GM19452 (cell line): ENCODE data around the gene JSRP1.
"Not testable (repeated sequence)": the region's sequence is repeated elsewhere in the genome, so short reads cannot be mapped to it uniquely, and the experiment has no call there.

Experiments
- ATAC-seq: cut with Tn5 transposase; IDR thresholded peaks from one replicate; pipeline ENCODE4 v1.9.1; 2021; ENCODE audit not compliant: unreplicated experiment

Gene JSRP1

GRCh38 chr19:2282062-2282861 is 26.0 kb upstream of the JSRP1 start, which contains the start of gene PEAK3:
Gene PEAK3, minus strand, starts transcription at chr19:2282175. Its CDS starts 1,244 bp downstream, at chr19:2280931.
- ATAC-seq, result no peak

- not testable (repeated sequence) for ATAC-seq
These were observed 25.2 kb upstream of the JSRP1 start for GRCh38 chr19:2281265-2282061.

- no peak for ATAC-seq
These were observed 24.5 kb upstream of the JSRP1 start for GRCh38 chr19:2280633-2281264.

GRCh38 chr19:2278459-2279158 is 22.4 kb upstream of the JSRP1 start:
- ATAC-seq, result no peak

GRCh38 chr19:2277138-2277537 is 20.9 kb upstream of the JSRP1 start:
- no peak for ATAC-seq

- no peak for ATAC-seq
These were observed 20.3 kb upstream of the JSRP1 start for GRCh38 chr19:2276429-2276986.

GRCh38 chr19:2275588-2276428 is 19.6 kb upstream of the JSRP1 start:
- ATAC-seq, result no peak

- no peak for ATAC-seq
These were observed 18.8 kb upstream of the JSRP1 start for GRCh38 chr19:2274931-2275535.

- ATAC-seq, result no peak
These were observed 18.0 kb upstream of the JSRP1 start for GRCh38 chr19:2274185-2274711.

- peak; percentile 32 for ATAC-seq
These were observed 17.4 kb upstream of the JSRP1 start for GRCh38 chr19:2273356-2274184.

- ATAC-seq, result no peak
These were observed 15.3 kb upstream of the JSRP1 start for GRCh38 chr19:2271234-2272103.

GRCh38 chr19:2270423-2271233 is 14.4 kb upstream of the JSRP1 start:
- no peak for ATAC-seq

- no peak for ATAC-seq
These were observed 13.9 kb upstream of the JSRP1 start for GRCh38 chr19:2270157-2270422.

- peak; percentile 47 for ATAC-seq
These were observed 13.3 kb upstream of the JSRP1 start for GRCh38 chr19:2269244-2270156.

- ATAC-seq, result no peak
These were observed 12.6 kb upstream of the JSRP1 start for GRCh38 chr19:2268861-2269243.

GRCh38 chr19:2268480-2268830 is 12.2 kb upstream of the JSRP1 start:
- ATAC-seq, result no peak
